IMR-90 (cell line): ENCODE data around the gene CTPS1. TPM values are rescaled to one million over a fixed set of nuclear protein-coding genes. Genes with fewer than 3 reads are reported as not detected.

ENCODE experiments used
- BHLHE40 ChIP-seq: fragments of 150-350 bp; IDR thresholded peaks from 2 replicates; pipeline ENCODE4 v1.6.1; 2016; ENCODE audit warnings: mild to moderate bottlenecking, low read depth, low read length
- CEBPB ChIP-seq: IDR thresholded peaks from 2 replicates; pipeline ENCODE4 v1.6.1; 2012; ENCODE audit warnings: low read depth, low read length, improper control_type of control experiment
- MAZ ChIP-seq: IDR thresholded peaks from 2 replicates; pipeline ENCODE4 v1.6.1; 2012; ENCODE audit warnings: low read depth, mild to moderate bottlenecking, low read length, improper control_type of control experiment, moderate library complexity, borderline replicate concordance
- MXI1 ChIP-seq: IDR thresholded peaks from 2 replicates; pipeline ENCODE4 v1.6.1; 2012; ENCODE audit warnings: low read depth, mild to moderate bottlenecking, low read length, moderate library complexity, borderline replicate concordance
- RCOR1 ChIP-seq: IDR thresholded peaks from 2 replicates; pipeline ENCODE4 v1.6.1; 2012; ENCODE audit warnings: mild to moderate bottlenecking, low read length, improper control_type of control experiment; ENCODE audit not compliant: insufficient replicate concordance
- polyA plus RNA-seq, 3 experiments: library from polyadenylated mRNA; depleted of rRNA; stranded (reverse); fragments of >200 nt; gene quantifications; 2 replicates each; pipeline ENCODE4 v1.2.3, GENCODE V29; 2012; ENCODE audit warnings: low replicate concordance in 1 of 3
- total RNA-seq: library from RNA; depleted of rRNA; stranded (reverse); fragments of >200 nt; gene quantifications from 2 replicates; pipeline ENCODE4 v1.2.3, GENCODE V29; 2012

The CTPS1 gene
- total and polyA plus RNA-seq, 2 of the 4 experiments (the other 2 are of a cell fraction), result 40.4 to 41.0 TPM

GRCh38 chr1:40979241-40980067 lies at the start of gene CTPS1 (continued):
- TF ChIP-seq MXI1 (peak; percentile 80; the same call in 1 of the 2 replicates), CEBPB (no peak), BHLHE40 (no peak), MAZ (peak; percentile 71), RCOR1 (peak; percentile 90)
